Upper lobe of left lung (tissue), 6 donors: ENCODE measurements around the gene RASGRF2. TPM values are rescaled to one million over a fixed set of nuclear protein-coding genes. Genes with fewer than 3 reads are reported as not detected.
A peak's percentile ranks its signal among the peaks of the same experiment; 100 is the strongest.

Experiments
- ATAC-seq, 2 donors: fragments of 200-7000 bp; cut with Tn5 transposase; one replicate each; pipeline ENCODE4 v1.9.1; 2022; ENCODE audit warnings: mild to moderate bottlenecking in 2 of 2, moderate library complexity in 2 of 2; ENCODE audit not compliant: low FRiP score in 2 of 2
- DNase-seq, 2 donors: peaks; one replicate each; pipeline ENCODE4 v3.0.0-alpha.2; 2019 to 2020
- H3K27ac ChIP-seq, 4 donors: fragments of 200-600 bp; sonication (generic); one replicate each; pipeline ENCODE4 v1.5.1; 2016 to 2019
- H3K27me3 ChIP-seq, 4 donors: fragments of 200-600 bp; sonication (generic); one replicate each; pipeline ENCODE4 v1.5.1; 2017 to 2019
- H3K36me3 ChIP-seq, 4 donors: fragments of 200-600 bp; sonication (generic); one replicate each; pipeline ENCODE4 v1.5.1; 2016 to 2019
- H3K4me1 ChIP-seq, 4 donors: fragments of 200-600 bp; sonication (generic); one replicate each; pipeline ENCODE4 v1.5.1; 2018 to 2019
- H3K4me3 ChIP-seq, 4 donors: fragments of 200-600 bp; sonication (generic); one replicate each; pipeline ENCODE4 v1.5.1; 2017 to 2019; ENCODE audit warnings: mild to moderate bottlenecking in 2 of 4, moderate library complexity in 1 of 4
- H3K9me3 ChIP-seq, 4 donors: fragments of 200-600 bp; sonication (generic); one replicate each; pipeline ENCODE4 v1.5.1; 2018 to 2019
- CTCF ChIP-seq, 6 experiments: fragments of 450-650 bp in 4 of 6; fragments of 200-600 bp in 2 of 6; sonication (generic) in 2 of 6; IDR thresholded peaks; one replicate each; pipeline ENCODE4 v1.5.1; 2016 to 2019; ENCODE audit warnings: antibody characterized with exemption in 6 of 6
- EP300 ChIP-seq, 4 donors: sonication (generic); formaldehyde crosslinking; IDR thresholded peaks; one replicate each; pipeline ENCODE4 v1.5.1; 2017; ENCODE audit warnings: antibody characterized with exemption in 4 of 4, control low read depth in 2 of 4
- POLR2A ChIP-seq, 4 donors: fragments of 450-650 bp; IDR thresholded peaks; one replicate each; pipeline ENCODE4 v1.5.1; 2016 to 2017; ENCODE audit warnings: antibody characterized with exemption in 4 of 4, mild to moderate bottlenecking in 2 of 4
- POLR2AphosphoS5 ChIP-seq, 2 donors: sonication (generic); formaldehyde crosslinking; IDR thresholded peaks; one replicate each; pipeline ENCODE4 v1.5.1; 2017; ENCODE audit warnings: antibody characterized with exemption in 2 of 2
- WGBS, 2 donors: methylation state at CpG; one replicate each; pipeline ENCODE4 v1.1.5; 2017 to 2018; 5-methylcytosine and 5-hydroxymethylcytosine counted together
- total RNA-seq, 6 donors: library from RNA; depleted of rRNA in 4 of 6; stranded (reverse); fragments of >200 nt in 4 of 6; gene quantifications; one replicate each; pipeline versions ENCODE4 v1.1.0 to v1.2.1, GENCODE V29; 2016 to 2021
- donor health status: DM: no; HTN: no; CAD: no; lungs with moderate emphysema.
- donor health status: DM: no; HTN: yes; CAD: no; lungs with severe emphysema.

Gene RASGRF2
- total RNA-seq, 6 donors from 2014 or later: 1.5 to 10.5 (median 4.9) TPM

DNA sequence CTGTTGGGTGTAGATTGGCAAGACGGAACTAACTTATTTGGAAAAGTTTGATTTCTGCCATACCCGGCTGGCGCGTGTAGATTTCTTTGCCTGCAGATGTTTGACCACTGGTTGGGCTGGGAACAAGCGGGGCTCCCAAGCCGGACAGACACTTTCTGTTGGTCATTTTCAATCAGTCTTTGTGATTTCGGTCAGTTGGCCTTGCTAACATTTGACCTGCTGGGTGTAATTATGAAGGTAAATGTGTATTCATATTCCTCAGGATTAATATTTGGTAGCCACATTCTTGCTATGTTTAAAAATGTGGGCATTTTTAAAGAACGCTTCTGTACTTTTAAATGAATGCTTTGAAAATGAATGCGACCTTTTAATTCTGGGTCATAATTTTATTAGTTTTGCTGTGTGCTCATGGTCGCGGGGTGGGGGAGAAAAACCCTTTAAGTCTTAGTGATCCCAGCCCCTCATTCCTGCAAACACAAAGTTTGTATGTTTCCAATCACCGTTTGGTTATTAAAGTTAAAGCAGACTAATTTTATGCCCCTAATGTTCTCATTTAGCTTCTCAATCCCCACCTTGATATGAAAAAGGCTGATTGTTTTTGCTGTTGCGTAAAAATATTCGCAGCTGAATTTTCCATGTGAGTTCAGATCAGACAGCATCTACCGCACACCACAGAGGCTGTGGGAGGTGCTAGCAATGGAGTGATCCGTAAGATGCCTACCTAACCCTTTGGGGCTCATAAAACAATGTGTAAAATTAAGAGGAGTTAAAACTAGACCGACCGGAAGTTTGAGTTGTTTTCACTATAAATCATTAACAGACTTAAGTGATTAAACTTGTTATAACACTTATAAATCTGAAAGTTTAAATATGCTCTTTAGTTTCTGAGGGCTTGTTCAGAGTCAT, 1.5 kb downstream of the RASGRF2 start:
- Histone ChIP-seq H3K9me3 (no peaks in the 10 kb centered on the region), H3K4me3 (peak overlapping the region; percentile 31 to 60 (median 51)), H3K27me3 (peaks cover 0 to 12% (median 3%) of the 10 kb centered on the region in 4 donors), H3K36me3 (no peaks in the 10 kb centered on the region), H3K4me1 (peaks cover 0 to 33% (median 9%) of the 10 kb centered on the region in 4 donors), H3K27ac (peak overlapping the region in 3 of 4 donors; percentile 32 to 86 (median 78))
- TF ChIP-seq EP300 (IDR thresholded peaks at IDR 0.05) (no peak), POLR2AphosphoS5 (IDR thresholded peaks at IDR 0.05) (no peak), CTCF (IDR thresholded peaks at IDR 0.05) (no peak), POLR2A (IDR thresholded peaks at IDR 0.05) (no peak)
- 34 to 43% methylated on average over 18 of the region's 18 CpGs for WGBS, 2 donors
- ATAC-seq: peak in 1 of 2 donors; percentile 69
- no peak for DNase-seq

- DNase-seq (no peak), ATAC-seq (no peak)
- peaks cover 3 to 36% (median 8%) of the 10 kb centered on the region in 4 donors for H3K4me1 ChIP-seq
- H3K27me3 ChIP-seq: peaks cover 0 to 12% (median 3%) of the 10 kb centered on the region in 4 donors
- TF ChIP-seq EP300 (IDR thresholded peaks at IDR 0.05) (no peak), POLR2A (IDR thresholded peaks at IDR 0.05) (no peak), POLR2AphosphoS5 (IDR thresholded peaks at IDR 0.05) (no peak), CTCF (IDR thresholded peaks at IDR 0.05) (no peak)
- 74 to 83% methylated on average over 2 of the region's 2 CpGs for WGBS, 2 donors
- no peak overlapping the region for H3K27ac ChIP-seq
- H3K4me3 ChIP-seq: no peak overlapping the region
- H3K9me3 ChIP-seq: no peaks in the 10 kb centered on the region
- H3K36me3 ChIP-seq: no peaks in the 10 kb centered on the region
Observed at GRCh38 chr5:80962630-80963520, 2.7 kb downstream of the RASGRF2 start.

DNA sequence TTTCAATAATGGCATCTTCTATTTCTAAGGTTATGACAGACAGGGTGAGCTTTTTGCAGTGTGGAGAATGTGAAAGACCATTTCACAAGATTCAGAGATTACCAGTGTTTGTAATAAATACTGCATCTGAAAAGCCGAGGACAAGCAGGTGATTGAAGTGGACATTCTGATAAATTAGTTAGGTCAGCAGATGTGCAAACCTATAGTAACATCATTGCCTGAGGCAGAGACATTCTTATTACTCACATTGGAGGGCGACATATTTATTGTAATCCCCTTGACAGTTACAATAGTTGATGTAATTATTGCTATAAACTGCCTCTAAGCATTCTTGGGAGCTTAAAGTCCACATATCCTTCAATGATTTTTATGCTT, 3.3 kb downstream of the RASGRF2 start:
- WGBS, 2 donors: 76 to 85% methylated on average over 2 of the region's 2 CpGs
- no peak for DNase-seq
- Histone ChIP-seq H3K27me3 (peaks cover 0 to 12% (median 3%) of the 10 kb centered on the region in 4 donors), H3K27ac (no peak overlapping the region), H3K9me3 (no peaks in the 10 kb centered on the region), H3K4me1 (peaks cover 7 to 43% (median 8%) of the 10 kb centered on the region in 4 donors), H3K36me3 (no peaks in the 10 kb centered on the region), H3K4me3 (no peak overlapping the region)
- TF ChIP-seq POLR2A (IDR thresholded peaks at IDR 0.05): no peak
- no peak for TF ChIP-seq CTCF (IDR thresholded peaks at IDR 0.05)
- TF ChIP-seq EP300 (IDR thresholded peaks at IDR 0.05): no peak
- no peak for TF ChIP-seq POLR2AphosphoS5 (IDR thresholded peaks at IDR 0.05)
- ATAC-seq: no peak

DNA sequence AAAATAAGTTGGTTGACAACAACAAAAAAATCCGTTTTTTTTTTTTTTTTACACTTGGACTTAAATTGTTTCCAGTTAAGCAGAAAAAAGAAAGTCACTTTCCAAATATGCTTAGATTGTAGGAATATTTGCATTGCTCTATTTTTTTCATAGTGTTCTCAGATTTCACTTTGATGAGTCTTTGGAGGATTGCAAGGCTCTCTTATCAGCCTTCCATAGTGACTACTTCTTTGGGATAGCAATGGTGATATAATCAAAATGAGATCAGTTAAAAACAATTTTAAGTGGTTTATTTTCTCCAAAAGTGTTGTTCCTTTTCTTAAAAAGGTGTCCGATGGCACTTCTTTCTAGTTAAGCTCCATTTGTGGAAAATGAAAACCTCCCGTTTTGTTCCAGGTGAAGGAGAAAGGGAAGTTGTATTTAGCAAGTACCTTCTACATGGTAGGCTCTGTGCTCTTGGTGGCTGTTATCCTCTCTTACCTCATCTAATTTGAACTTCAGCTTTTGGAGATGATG, 3.9 kb downstream of the RASGRF2 start:
- Histone ChIP-seq H3K27me3 (peaks cover 0 to 12% (median 3%) of the 10 kb centered on the region in 4 donors), H3K27ac (no peak overlapping the region)
- ATAC-seq: no peak

More for the DNA sequence above, 3.9 kb downstream of the RASGRF2 start:
- Histone ChIP-seq H3K9me3 (no peaks in the 10 kb centered on the region), H3K4me3 (no peak overlapping the region), H3K4me1 (peaks cover 7 to 43% (median 8%) of the 10 kb centered on the region in 4 donors), H3K36me3 (no peaks in the 10 kb centered on the region)
- DNase-seq: no peak
- TF ChIP-seq EP300 (IDR thresholded peaks at IDR 0.05): no peak
- no peak for TF ChIP-seq POLR2A (IDR thresholded peaks at IDR 0.05)
- TF ChIP-seq POLR2AphosphoS5 (IDR thresholded peaks at IDR 0.05): no peak
- no peak for TF ChIP-seq CTCF (IDR thresholded peaks at IDR 0.05)
- 55 to 79% methylated on average over 3 of the region's 3 CpGs for WGBS, 2 donors
